K562 (cell line): ENCODE results near the gene UNC13A. TPM values are rescaled to one million over a fixed set of nuclear protein-coding genes. Genes with fewer than 3 reads are reported as not detected.

Experiments
- ATF4 ChIP-seq: fragments of 450-650 bp; formaldehyde crosslinking; IDR thresholded peaks from 2 replicates; pipeline ENCODE4 v1.4.0; 2022; ENCODE audit warnings: mild to moderate bottlenecking, moderate library complexity
- BRF2 ChIP-seq: IDR thresholded peaks from 3 replicates; pipeline ENCODE4 v1.6.1; 2011; ENCODE audit warnings: borderline replicate concordance, mild to moderate bottlenecking; ENCODE audit not compliant: insufficient read length, insufficient read depth
- DLX4 ChIP-seq: fragments of 250-450 bp; sonication (Bioruptor Pico); IDR thresholded peaks from 2 replicates; pipeline ENCODE4 v1.6.1; 2021; ENCODE audit warnings: mild to moderate bottlenecking
- FIP1L1 ChIP-seq: fragments of 200-400 bp; formaldehyde crosslinking; IDR thresholded peaks from 2 replicates; pipeline ENCODE4 v1.6.1; 2018; ENCODE audit warnings: mild to moderate bottlenecking, low read depth, low read length; ENCODE audit not compliant: poor library complexity, severe bottlenecking
- GTF2A2 ChIP-seq: IDR thresholded peaks from 2 replicates; pipeline ENCODE4 v1.6.1; 2016; ENCODE audit warnings: mild to moderate bottlenecking, missing genetic modification characterization, missing compliant biosample characterization
- HNRNPL ChIP-seq: fragments of 200-400 bp; formaldehyde crosslinking; IDR thresholded peaks from 2 replicates; pipeline ENCODE4 v1.6.1; 2017; ENCODE audit warnings: low read depth, mild to moderate bottlenecking, low read length
- IRF2 ChIP-seq: sonication (generic); formaldehyde crosslinking; IDR thresholded peaks from 2 replicates; pipeline ENCODE4 v1.8.1; 2022; ENCODE audit warnings: mild to moderate bottlenecking, missing genetic modification reagents
- KAT8 ChIP-seq: fragments of 450-650 bp; IDR thresholded peaks from 2 replicates; pipeline ENCODE4 v1.6.1; 2016; ENCODE audit warnings: low read depth, mild to moderate bottlenecking
- KDM2B ChIP-seq: fragments of 250-450 bp; sonication (Bioruptor Pico); IDR thresholded peaks from 2 replicates; pipeline ENCODE4 v1.8.0; 2021; ENCODE audit warnings: mild to moderate bottlenecking, moderate library complexity
- NFIC ChIP-seq: fragments of 450-650 bp; IDR thresholded peaks from 2 replicates; pipeline ENCODE4 v1.6.1; 2017; ENCODE audit warnings: mild to moderate bottlenecking, inconsistent platforms
- NR3C1 ChIP-seq: sonication (generic); formaldehyde crosslinking; IDR thresholded peaks from 2 replicates; pipeline ENCODE4 v1.8.1; 2022; ENCODE audit warnings: missing genetic modification reagents
- PHB2 ChIP-seq: fragments of 450-650 bp; IDR thresholded peaks from 2 replicates; pipeline ENCODE4 v1.6.1; 2017; ENCODE audit warnings: low read depth
- POLR2A ChIP-seq: fragments of 450-650 bp; conservative IDR thresholded peaks from 2 replicates; pipeline ENCODE4 v1.6.1; 2016
- RCOR1 ChIP-seq, 2 experiments: IDR thresholded peaks; 2 replicates each; pipeline ENCODE4 v1.6.1; 2012; ENCODE audit warnings: low read depth in 2 of 2, low read length in 2 of 2, borderline replicate concordance in 1 of 2, improper control_type of control experiment in 1 of 2
- TAF7 ChIP-seq: fragments of 450-650 bp; IDR thresholded peaks from 2 replicates; pipeline ENCODE4 v1.6.1; 2016; ENCODE audit warnings: missing genetic modification characterization, missing compliant biosample characterization
- TBL1XR1 ChIP-seq, 2 experiments: IDR thresholded peaks; 2 replicates each; pipeline ENCODE4 v1.6.1; 2012; ENCODE audit warnings: improper control_type of control experiment in 2 of 2, low read length in 2 of 2, mild to moderate bottlenecking in 1 of 2
- ZNF444 ChIP-seq: fragments of 250-450 bp; sonication (Bioruptor Pico); IDR thresholded peaks from 2 replicates; pipeline ENCODE4 v1.4.0; 2020; ENCODE audit warnings: mild to moderate bottlenecking, moderate library complexity
- ZNF445 ChIP-seq: fragments of 250-450 bp; sonication (Bioruptor Pico); IDR thresholded peaks from 2 replicates; pipeline ENCODE4 v1.4.0; 2020; ENCODE audit warnings: low read depth, mild to moderate bottlenecking, moderate library complexity
- ZNF79 ChIP-seq: fragments of 250-450 bp; sonication (Bioruptor Pico); IDR thresholded peaks from 2 replicates; pipeline ENCODE4 v1.4.0; 2020; ENCODE audit warnings: low read depth, mild to moderate bottlenecking, moderate library complexity
- polyA plus RNA-seq, 8 experiments: library from polyadenylated mRNA; depleted of rRNA in 4 of 8; stranded (reverse) in 5 of 8; unstranded in 3 of 8; fragments of >200 nt; fragmentation: Nextera tagmentation in 2 of 8; fragmentation: Illumina TruSeq in 1 of 8; extraction: Ambion mirVana in 2 of 8; extraction: Trizol in 1 of 8; gene quantifications; 2 replicates each; pipeline versions ENCODE4 v1.2.1 to v1.2.3, GENCODE V29; 2011 to 2014; ENCODE audit warnings: inconsistent platforms in 1 of 8, missing spikeins in 1 of 8
- total RNA-seq, 7 experiments: library from RNA; depleted of rRNA in 6 of 7; stranded (reverse); fragments of >200 nt in 6 of 7; fragmentation: Illumina TruSeq in 2 of 7; extraction: Trizol in 2 of 7; gene quantifications; 2 replicates each; pipeline versions ENCODE4 v1.2.1 to v1.2.3, GENCODE V29; 2011 to 2021; ENCODE audit warnings: low replicate concordance in 1 of 7
- TF ChIP-seq, protein P1 (sequence below): fragments of 250-450 bp; sonication (Bioruptor Pico); IDR thresholded peaks from 2 replicates; pipeline ENCODE4 v1.5.0; 2020; ENCODE audit warnings: mild to moderate bottlenecking, borderline replicate concordance
- TF ChIP-seq, protein P2 (sequence below), 2 experiments: fragments of 250-450 bp in 1 of 2; fragments of 450-650 bp in 1 of 2; sonication (Bioruptor Pico) in 1 of 2; IDR thresholded peaks; 2 replicates each; pipeline versions ENCODE4 v1.6.1 to v1.8.0; 2016 to 2021; ENCODE audit warnings: mild to moderate bottlenecking in 2 of 2, moderate library complexity in 2 of 2, missing compliant biosample characterization in 1 of 2, missing genetic modification characterization in 1 of 2

The UNC13A gene
- total and polyA plus RNA-seq, 9 of the 15 experiments (the other 6 are each of a cell fraction or from before 2014, with no cell fraction given), result 0.03 to 1.0 (median 0.25) TPM

DNA sequence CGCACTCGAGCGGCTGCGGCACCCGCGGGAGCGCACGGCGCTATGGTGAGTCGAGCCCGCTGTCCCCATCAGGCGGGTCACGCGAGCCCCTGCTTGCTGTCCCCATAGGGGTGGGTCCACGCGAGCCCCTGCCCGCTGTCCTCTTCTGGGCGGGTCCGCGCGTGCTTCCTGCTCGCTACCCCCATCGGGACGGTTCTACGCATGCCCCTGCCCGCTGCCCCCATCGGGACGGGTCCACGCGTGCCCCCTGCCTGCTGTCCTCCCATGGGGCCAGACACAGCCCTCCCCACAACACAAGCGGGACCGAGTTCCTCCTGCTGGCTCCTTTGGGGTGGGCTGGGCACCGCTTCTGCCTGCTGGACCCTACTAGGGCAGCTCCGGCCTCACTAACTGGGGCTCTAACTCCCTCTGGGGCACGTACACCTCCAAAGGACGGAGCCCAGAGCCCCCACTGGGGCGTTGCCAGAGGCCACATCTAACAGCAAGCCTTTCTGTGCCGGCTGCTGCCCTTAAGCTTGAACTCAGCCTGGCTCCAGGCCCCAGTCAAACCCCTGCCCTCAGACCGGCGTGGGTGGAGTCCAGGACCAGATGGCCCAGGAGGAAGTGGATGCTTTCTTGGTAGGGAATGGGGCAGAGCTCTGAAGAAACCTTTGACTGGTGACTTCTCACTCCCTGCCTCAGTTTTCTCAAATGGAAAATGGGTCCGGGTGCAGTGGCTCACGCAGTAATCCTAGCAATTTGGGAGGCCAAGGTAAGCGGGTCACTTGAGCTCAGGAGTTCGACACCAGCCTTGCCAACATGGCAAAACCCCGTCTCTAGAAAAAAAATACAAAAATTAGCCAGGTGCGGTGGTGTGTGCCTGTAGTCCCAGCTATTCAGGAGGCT is 132.0 kb downstream of the UNC13A start (continued):
- TF ChIP-seq BRF2 (no peak), POLR2A (peak; percentile 63; the same call in 1 of the 2 replicates), ZNF444 (no peak), ZNF79 (no peak), PHB2 (no peak), GTF2A2 (tag) (no peak), FIP1L1 (peak; percentile 26), NR3C1 (CRISPR knock-in tag) (0 out of 2 replicates have a peak, but pooled peaks have one; percentile 37), IRF2 (CRISPR knock-in tag) (no peak), TAF7 (tag) (no peak), HNRNPL (peak; percentile 78; the same call in 1 of the 2 replicates), RCOR1 (IDR thresholded peaks at IDR 0.05; ENCODE audit: borderline replicate concordance in 1 of 2, low read depth in 2 of 2, low read length in 2 of 2) (peak in 1 of 2 experiments; percentile 60; a peak in 1 of 4 replicates), ZNF445 (CRISPR knock-in tag) (no peak), TBL1XR1 (IDR thresholded peaks at IDR 0.05; ENCODE audit: low read length in 2 of 2) (no peak), KDM2B (CRISPR knock-in tag) (no peak), ATF4 (CRISPR knock-in tag) (no peak), NFIC (0 out of 2 replicates have a peak, but pooled peaks have one; percentile 13), KAT8 (no peak), DLX4 (CRISPR knock-in tag) (no peak)
- TF ChIP-seq, protein P1, sequence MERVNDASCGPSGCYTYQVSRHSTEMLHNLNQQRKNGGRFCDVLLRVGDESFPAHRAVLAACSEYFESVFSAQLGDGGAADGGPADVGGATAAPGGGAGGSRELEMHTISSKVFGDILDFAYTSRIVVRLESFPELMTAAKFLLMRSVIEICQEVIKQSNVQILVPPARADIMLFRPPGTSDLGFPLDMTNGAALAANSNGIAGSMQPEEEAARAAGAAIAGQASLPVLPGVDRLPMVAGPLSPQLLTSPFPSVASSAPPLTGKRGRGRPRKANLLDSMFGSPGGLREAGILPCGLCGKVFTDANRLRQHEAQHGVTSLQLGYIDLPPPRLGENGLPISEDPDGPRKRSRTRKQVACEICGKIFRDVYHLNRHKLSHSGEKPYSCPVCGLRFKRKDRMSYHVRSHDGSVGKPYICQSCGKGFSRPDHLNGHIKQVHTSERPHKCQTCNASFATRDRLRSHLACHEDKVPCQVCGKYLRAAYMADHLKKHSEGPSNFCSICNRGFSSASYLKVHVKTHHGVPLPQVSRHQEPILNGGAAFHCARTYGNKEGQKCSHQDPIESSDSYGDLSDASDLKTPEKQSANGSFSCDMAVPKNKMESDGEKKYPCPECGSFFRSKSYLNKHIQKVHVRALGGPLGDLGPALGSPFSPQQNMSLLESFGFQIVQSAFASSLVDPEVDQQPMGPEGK (CRISPR knock-in tag), result no peak
- TF ChIP-seq, protein P2, sequence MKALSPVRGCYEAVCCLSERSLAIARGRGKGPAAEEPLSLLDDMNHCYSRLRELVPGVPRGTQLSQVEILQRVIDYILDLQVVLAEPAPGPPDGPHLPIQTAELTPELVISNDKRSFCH (CRISPR knock-in tag; IDR thresholded peaks at IDR 0.05), result no peak
- TF ChIP-seq, protein P2 (tag; IDR thresholded peaks at IDR 0.05), result peak; percentile 13; the same call in 1 of the 2 replicates
